Psoas muscle (tissue), 8 donors: ENCODE data around the gene RBX1. TPM values are rescaled to one million over a fixed set of nuclear protein-coding genes. Genes with fewer than 3 reads are reported as not detected.
"Not testable (repeated sequence)": the region's sequence is repeated elsewhere in the genome, so short reads cannot be mapped to it uniquely, and the experiment has no call there.

Experiments
- ATAC-seq, 4 donors: fragments of 200-7000 bp; cut with Tn5 transposase; one replicate each; pipeline ENCODE4 v1.9.1; 2020; ENCODE audit warnings: moderate library complexity in 3 of 4, mild to moderate bottlenecking in 2 of 4
- DNase-seq, 2 donors: peaks; one replicate each; pipeline ENCODE4 v3.0.0-alpha.2; 2020
- H3K27ac ChIP-seq: fragments of 200-600 bp; one replicate; pipeline ENCODE4 v1.8.0; 2022
- H3K27me3 ChIP-seq, 3 donors: fragments of 200-600 bp in 1 of 3; one replicate each; pipeline versions ENCODE4 v1.6.1 to v1.8.0; 2013 to 2022; ENCODE audit warnings: low read length in 2 of 3, mild to moderate bottlenecking in 2 of 3, moderate library complexity in 1 of 3; ENCODE audit not compliant: insufficient read depth in 3 of 3
- H3K36me3 ChIP-seq, 2 donors: fragments of 200-600 bp in 1 of 2; one replicate each; pipeline versions ENCODE4 v1.6.1 to v1.8.0; 2013 to 2022; ENCODE audit warnings: low read depth in 1 of 2, mild to moderate bottlenecking in 1 of 2, moderate library complexity in 1 of 2; ENCODE audit not compliant: insufficient read depth in 1 of 2
- H3K4me1 ChIP-seq: fragments of 200-600 bp; one replicate; pipeline ENCODE4 v1.8.0; 2022
- H3K4me3 ChIP-seq: fragments of 200-600 bp; one replicate; pipeline ENCODE4 v1.8.0; 2022; ENCODE audit warnings: mild to moderate bottlenecking
- H3K9me3 ChIP-seq: fragments of 200-600 bp; one replicate; pipeline ENCODE4 v1.8.0; 2022
- CTCF ChIP-seq: fragments of 200-600 bp; IDR thresholded peaks from one replicate; pipeline ENCODE4 v1.8.0; 2022; ENCODE audit warnings: antibody characterized with exemption
- WGBS, 3 donors: extraction: QIAGEN DNeasy Blood & Tissue Kit; methylation state at CpG; one replicate each; pipeline versions ENCODE4 v1.1.6 to v1.1.7; 2013; 5-methylcytosine and 5-hydroxymethylcytosine counted together
- intact Hi-C, 2 donors: fragments of 100-400 bp; cut with DNase I; formaldehyde crosslinking; loops; one replicate each; pipeline versions ENCODE4 v1.11.0 to v1.14.2; 2022
- long read RNA-seq, 2 donors: library from polyadenylated mRNA; unstranded; transcript quantifications; one replicate each; pipeline ENCODE4 v2.0.0, GENCODE V29; 2021
- polyA plus RNA-seq, 3 donors: library from polyadenylated mRNA; stranded (reverse); fragments of 200-250 nt; gene quantifications; one replicate each; pipeline ENCODE4 v1.2.3, GENCODE V29; 2013
- total RNA-seq, 4 donors: library from RNA; stranded (reverse); fragmentation: NEBNext Ultra II Directional in 2 of 4; extraction: Animal tissue kit (Norgen Biotek cat#: 25700) in 2 of 4; gene quantifications; one replicate each; pipeline versions ENCODE4 v1.2.1 to v1.2.4, GENCODE V29; 2021 to 2023
- donor health status: healthy with polysubstance abuse.
- donor health status: DM: no; HTN: no; CAD: no; lungs with moderate emphysema.
- donor health status: Bipolar disorder and iron deficiency.
- donor health status: healthy.
- donor health status: DM: yes; HTN: yes; CAD: no.
- donor health status: DM: no; HTN: no; CAD: no.
- donor health status: DM: no; HTN: no; CAD: no.
- donor health status: DM: yes; HTN: yes; CAD: no.

Gene RBX1
- total RNA-seq (10 to 100 TPM; 46.6 to 59.9 (median 54.3) TPM), polyA plus RNA-seq (10 to 100 TPM; 48.4 to 82.6 (median 80.6) TPM)
- long read RNA-seq, donor 1, transcript RBX1-201 (5 exons, 1,188 nt), result major isoform, 92 of 116 reads
- long read RNA-seq, donor 1, partial matches to known transcripts, result 22 of 116 reads
- long read RNA-seq, donor 1, other reads (novel, unspliced or antisense), result 1 of 116 reads
- long read RNA-seq, donor 2, transcript RBX1-201 (5 exons, 1,188 nt), result major isoform, 89 of 91 reads
- long read RNA-seq, donor 2, partial matches to known transcripts, result 0 of 91 reads
- long read RNA-seq, donor 2, other reads (novel, unspliced or antisense), result 2 of 91 reads

- peak within 1 kb of the TSS; percentile 95 for H3K4me3 ChIP-seq
These were observed at the start of gene RBX1 for GRCh38 chr22:40950962-40951794. Gene RBX1, plus strand, starts transcription at chr22:40951378. Its CDS starts 21 bp downstream, at chr22:40951399.

GRCh38 chr22:40904101-40904500 lies 47.1 kb upstream of the RBX1 start:
- no peaks in the 10 kb centered on the region for H3K4me1 ChIP-seq
- H3K4me3 ChIP-seq, result no peak overlapping the region
- 93 to 100% (median 100%) methylated on average over 1 of the region's 1 CpG for WGBS, 3 donors
- peaks cover 0 to 38% of the 10 kb centered on the region in 2 donors for H3K36me3 ChIP-seq
- ATAC-seq, result no peak
- no peak overlapping the region for H3K27ac ChIP-seq
- no peak for DNase-seq
- no peaks in the 10 kb centered on the region for H3K27me3 ChIP-seq
- TF ChIP-seq CTCF, result no peak
- no peaks in the 10 kb centered on the region for H3K9me3 ChIP-seq
- intact Hi-C loops, result no loop called here

More at GRCh38 chr22:40950962-40951794, at the start of gene RBX1:
- no peaks in the 10 kb centered on the region for H3K9me3 ChIP-seq
- peak within 1 kb of the TSS; percentile 98 for H3K27ac ChIP-seq
- no peak for TF ChIP-seq CTCF
- intact Hi-C loops, result loop anchor here (1.0 to 5.0 kb wide), 3 partner anchors 71 to 140 kb away; no protein-coding TSS in a partner anchor
- H3K36me3 ChIP-seq, result peaks cover 3 to 30% of the 10 kb centered on the region in 2 donors
- ATAC-seq, result peak; percentile 95 to 96 (median 95)
- WGBS, 3 donors, result 0 to 1% (median 0%) methylated on average over 62 to 86 of the region's 86 CpGs
- peaks cover 19% of the 10 kb centered on the region for H3K4me1 ChIP-seq
- no peaks in the 10 kb centered on the region for H3K27me3 ChIP-seq
- peak; percentile 97 to 99 for DNase-seq

GRCh38 chr22:40908895-40909294 lies 42.3 kb upstream of the RBX1 start:
- Histone ChIP-seq H3K36me3 (peaks cover 0 to 79% of the 10 kb centered on the region in 2 donors), H3K27ac (no peak overlapping the region), H3K4me1 (no peaks in the 10 kb centered on the region), H3K4me3 (no peak overlapping the region), H3K27me3 (no peaks in the 10 kb centered on the region), H3K9me3 (no peaks in the 10 kb centered on the region)
- WGBS, 3 donors, result 93 to 95% (median 95%) methylated on average over 6 of the region's 6 CpGs
- no peak for DNase-seq
- TF ChIP-seq CTCF, result no peak
- ATAC-seq, result no peak
- intact Hi-C loops, result no loop called here

GRCh38 chr22:40911772-40912171 lies 39.4 kb upstream of the RBX1 start:
- Histone ChIP-seq H3K27me3 (no peaks in the 10 kb centered on the region), H3K36me3 (peaks cover 0 to 98% of the 10 kb centered on the region in 2 donors), H3K27ac (no peak overlapping the region), H3K4me3 (no peak overlapping the region), H3K9me3 (no peaks in the 10 kb centered on the region), H3K4me1 (no peaks in the 10 kb centered on the region)
- intact Hi-C loops, result no loop called here
- no peak for TF ChIP-seq CTCF
- DNase-seq (no peak), ATAC-seq (no peak)
- WGBS, 3 donors, result 86 to 92% (median 92%) methylated on average over 3 of the region's 3 CpGs

- H3K9me3 ChIP-seq, ATAC-seq, DNase-seq, H3K4me3 ChIP-seq, H3K27ac ChIP-seq, intact Hi-C loops, H3K4me1 ChIP-seq, H3K27me3 ChIP-seq: not testable (repeated sequence)
- 92 to 96% (median 95%) methylated on average over 6 of the region's 6 CpGs for WGBS, 3 donors
- H3K36me3 ChIP-seq, result peaks cover 0 to 95% of the 10 kb centered on the region in 2 donors
These were observed 38.2 kb upstream of the RBX1 start for GRCh38 chr22:40912987-40913386.
